H9 (cell line): ENCODE data around the gene CATSPER1. TPM values are rescaled to one million over a fixed set of nuclear protein-coding genes. Genes with fewer than 3 reads are reported as not detected.

Experiments used
- DNase-seq: peaks from one replicate; pipeline ENCODE4 v3.0.0-alpha.2; 2017
- H2AFZ ChIP-seq: one replicate; pipeline ENCODE4 v1.6.1; 2013; ENCODE audit warnings: mild to moderate bottlenecking, low read length, control low read depth, moderate library complexity
- H2AK5ac ChIP-seq: 2 replicates; pipeline ENCODE4 v1.6.1; 2013; ENCODE audit warnings: low read length, control low read depth, mixed read lengths; ENCODE audit not compliant: insufficient read length
- H2BK120ac ChIP-seq: one replicate; pipeline ENCODE4 v1.6.1; 2013; ENCODE audit warnings: low read depth, mild to moderate bottlenecking, low read length, control low read depth, inconsistent platforms; ENCODE audit not compliant: poor library complexity, severe bottlenecking
- H2BK12ac ChIP-seq: 2 replicates; pipeline ENCODE4 v1.6.1; 2013; ENCODE audit warnings: low read length, control low read depth, mixed read lengths, low read depth; ENCODE audit not compliant: insufficient read length
- H2BK15ac ChIP-seq: 2 replicates; pipeline ENCODE4 v1.6.1; 2013; ENCODE audit warnings: low read depth, low read length, control low read depth
- H2BK20ac ChIP-seq: one replicate; pipeline ENCODE4 v1.6.1; 2013; ENCODE audit warnings: low read depth, mild to moderate bottlenecking, low read length, control low read depth, inconsistent platforms; ENCODE audit not compliant: poor library complexity, severe bottlenecking
- H2BK5ac ChIP-seq: 2 replicates; pipeline ENCODE4 v1.6.1; 2013; ENCODE audit warnings: low read length, control low read depth, mixed read lengths; ENCODE audit not compliant: insufficient read length
- H3K14ac ChIP-seq: 2 replicates; pipeline ENCODE4 v1.6.1; 2013; ENCODE audit warnings: low read length, control low read depth; ENCODE audit not compliant: insufficient read depth
- H3K18ac ChIP-seq: 2 replicates; pipeline ENCODE4 v1.6.1; 2013; ENCODE audit warnings: low read depth, mild to moderate bottlenecking, mixed read lengths, low read length, control low read depth; ENCODE audit not compliant: insufficient read length
- H3K23ac ChIP-seq: 2 replicates; pipeline ENCODE4 v1.6.1; 2013; ENCODE audit warnings: low read length, control low read depth, mixed read lengths, low read depth; ENCODE audit not compliant: insufficient read length
- H3K23me2 ChIP-seq: 2 replicates; pipeline ENCODE4 v1.6.1; 2013; ENCODE audit warnings: low read depth, mild to moderate bottlenecking, mixed read lengths, low read length, control low read depth; ENCODE audit not compliant: insufficient read length, poor library complexity, severe bottlenecking
- H3K27ac ChIP-seq: 2 replicates; pipeline ENCODE4 v1.5.1; 2013; ENCODE audit warnings: low read length, control low read depth, mixed read lengths, low read depth; ENCODE audit not compliant: insufficient read length
- H3K27me3 ChIP-seq: 2 replicates; pipeline ENCODE4 v1.6.1; 2013; ENCODE audit warnings: low read length, control low read depth, inconsistent platforms; ENCODE audit not compliant: insufficient read depth
- H3K4ac ChIP-seq: 2 replicates; pipeline ENCODE4 v1.6.1; 2013; ENCODE audit warnings: low read depth, mild to moderate bottlenecking, control low read depth, inconsistent platforms, low read length, moderate library complexity
- H3K4me1 ChIP-seq: 2 replicates; pipeline ENCODE4 v1.6.1; 2013; ENCODE audit warnings: low read length, control low read depth, inconsistent platforms; ENCODE audit not compliant: insufficient read depth
- H3K4me2 ChIP-seq: 2 replicates; pipeline ENCODE4 v1.6.1; 2013; ENCODE audit warnings: low read length, control low read depth, mixed read lengths; ENCODE audit not compliant: insufficient read length, insufficient read depth
- H3K56ac ChIP-seq: 2 replicates; pipeline ENCODE4 v1.6.1; 2013; ENCODE audit warnings: low read depth, mild to moderate bottlenecking, mixed read lengths, low read length, control low read depth; ENCODE audit not compliant: insufficient read length
- H3K79me1 ChIP-seq: 2 replicates; pipeline ENCODE4 v1.6.1; 2013; ENCODE audit warnings: low read depth, mild to moderate bottlenecking, moderate library complexity, low read length, control low read depth, inconsistent platforms; ENCODE audit not compliant: insufficient read depth, poor library complexity, severe bottlenecking
- H3K79me2 ChIP-seq: 2 replicates; pipeline ENCODE4 v1.6.1; 2013; ENCODE audit warnings: low read length, control low read depth, inconsistent platforms; ENCODE audit not compliant: insufficient read depth
- H3K9ac ChIP-seq: 2 replicates; pipeline ENCODE4 v1.6.1; 2013; ENCODE audit warnings: low read length, control low read depth, mixed read lengths; ENCODE audit not compliant: insufficient read length; ENCODE audit errors: extremely low read depth
- H3K9me3 ChIP-seq: one replicate; pipeline ENCODE4 v1.6.1; 2013; ENCODE audit warnings: low read depth, low read length, inconsistent platforms; ENCODE audit not compliant: control insufficient read depth
- H3T11ph ChIP-seq: one replicate; pipeline ENCODE4 v1.6.1; 2013; ENCODE audit warnings: mild to moderate bottlenecking, low read length, control low read depth, inconsistent platforms
- H4K20me1 ChIP-seq: one replicate; pipeline ENCODE4 v1.6.1; 2013; ENCODE audit not compliant: control insufficient read depth, insufficient read length, insufficient read depth
- H4K5ac ChIP-seq: 2 replicates; pipeline ENCODE4 v1.6.1; 2013; ENCODE audit warnings: low read depth, mild to moderate bottlenecking, mixed read lengths, low read length, control low read depth; ENCODE audit not compliant: insufficient read length
- H4K8ac ChIP-seq: replicated peaks from 2 replicates; pipeline ENCODE4 v1.6.1; 2013; ENCODE audit warnings: low read length, control low read depth, mixed read lengths, low read depth; ENCODE audit not compliant: insufficient read length
- H4K91ac ChIP-seq: 2 replicates; pipeline ENCODE4 v1.6.1; 2013; ENCODE audit warnings: low read depth, mild to moderate bottlenecking, moderate library complexity, mixed read lengths, low read length, control low read depth; ENCODE audit not compliant: insufficient read length
- H3K27ac Mint-ChIP-seq, 3 experiments: 2 replicates in 2 of 3; 3 replicates in 1 of 3; pipeline ENCODE4 v1.8.0; 2020 to 2021; ENCODE audit warnings: mixed read lengths in 3 of 3, mild to moderate bottlenecking in 1 of 3, moderate library complexity in 1 of 3
- H3K27me3 Mint-ChIP-seq: 2 replicates; pipeline ENCODE4 v1.8.0; 2021; ENCODE audit warnings: low read depth, mild to moderate bottlenecking, moderate library complexity, mixed read lengths
- H3K36me3 Mint-ChIP-seq, 3 experiments: 2 replicates in 2 of 3; 3 replicates in 1 of 3; pipeline ENCODE4 v1.8.0; 2020 to 2021; ENCODE audit warnings: low read depth in 3 of 3, mixed read lengths in 3 of 3; ENCODE audit not compliant: insufficient read depth in 1 of 3
- H3K4me1 Mint-ChIP-seq, 2 experiments: 2 replicates each; pipeline ENCODE4 v1.8.0; 2020; ENCODE audit warnings: mixed read lengths in 2 of 2
- H3K4me3 Mint-ChIP-seq, 2 experiments: 2 replicates in 1 of 2; 3 replicates in 1 of 2; pipeline ENCODE4 v1.8.0; 2020 to 2021; ENCODE audit warnings: mild to moderate bottlenecking in 2 of 2, mixed read lengths in 2 of 2, moderate library complexity in 1 of 2
- H3K9me3 Mint-ChIP-seq, 2 experiments: 2 replicates in 1 of 2; 3 replicates in 1 of 2; pipeline ENCODE4 v1.8.0; 2020; ENCODE audit warnings: mild to moderate bottlenecking in 2 of 2, mixed read lengths in 2 of 2, moderate library complexity in 1 of 2
- CTCF ChIP-seq: fragments of 200-600 bp; sonication (generic); conservative IDR thresholded peaks from 3 replicates; pipeline ENCODE4 v1.8.0; 2021; ENCODE audit warnings: antibody characterized with exemption, mild to moderate bottlenecking
- whole genome bisulfite sequencing: extraction: QIAGEN DNeasy Blood & Tissue Kit; methylation state at CpG from one replicate; pipeline ENCODE4 v1.1.7; 2013; ENCODE audit warnings: missing lambda C conversion rate, low lambda C conversion rate, mixed read lengths; ENCODE audit not compliant: insufficient read length; ENCODE audit errors: extremely low coverage; 5-methylcytosine and 5-hydroxymethylcytosine counted together
- total RNA-seq: library from RNA; stranded (reverse); gene quantifications from 2 replicates; pipeline ENCODE4 v1.2.1, GENCODE V29; 2021

Gene CATSPER1
- total RNA-seq, 1 experiment from 2014 or later, result not detected

- Mint-ChIP-seq H3K9me3 (no peaks in the 10 kb centered on the region), H3K36me3 (peaks cover 32 to 61% (median 50%) of the 10 kb centered on the region in 3 experiments), H3K27ac (peak within 1 kb of the TSS; percentile 87 to 94 (median 88)), H3K27me3 (no peaks in the 10 kb centered on the region), H3K4me3 (peak within 1 kb of the TSS; percentile 83 to 91), H3K4me1 (peaks cover 21 to 32% of the 10 kb centered on the region in 2 experiments)
- H3K4ac ChIP-seq, result no peak within 1 kb of the TSS
- no peaks in the 10 kb centered on the region for H4K20me1 ChIP-seq
- peak within 1 kb of the TSS; percentile 25 for H3K27ac ChIP-seq
- H3T11ph ChIP-seq, result no peak within 1 kb of the TSS
- no peak within 1 kb of the TSS for H3K9ac ChIP-seq
- H3K79me1 ChIP-seq, result no peaks in the 10 kb centered on the region
- no peak within 1 kb of the TSS for H3K56ac ChIP-seq
- no peak within 1 kb of the TSS for H2BK15ac ChIP-seq
- no peak within 1 kb of the TSS for H3K23ac ChIP-seq
- peaks cover 4% of the 10 kb centered on the region for H3K23me2 ChIP-seq
- no peak within 1 kb of the TSS for H2BK20ac ChIP-seq
- no peak within 1 kb of the TSS for H2BK5ac ChIP-seq
- peak; percentile 73 for DNase-seq
- H3K14ac ChIP-seq, result no peak within 1 kb of the TSS
- H2AFZ ChIP-seq, result no peak within 1 kb of the TSS
- H3K79me2 ChIP-seq, result peaks cover 2% of the 10 kb centered on the region; the same call in 1 of the 2 replicates
- no peaks in the 10 kb centered on the region for H3K9me3 ChIP-seq
- H2AK5ac ChIP-seq, result no peak within 1 kb of the TSS
- H3K4me2 ChIP-seq, result peak within 1 kb of the TSS; percentile 45
- TF ChIP-seq CTCF, result peak; percentile 32; the same call in 1 of the 3 replicates
- WGBS, result no CpG with 5 or more reads among the region's 120 CpGs
- H2BK120ac ChIP-seq, result no peak within 1 kb of the TSS
- H3K4me1 ChIP-seq, result no peaks in the 10 kb centered on the region
- H4K5ac ChIP-seq, result no peak within 1 kb of the TSS
- H4K91ac ChIP-seq, result no peak within 1 kb of the TSS
- H4K8ac ChIP-seq, result no peak within 1 kb of the TSS
- H3K18ac ChIP-seq, result no peak within 1 kb of the TSS
- no peak within 1 kb of the TSS for H2BK12ac ChIP-seq
- H3K27me3 ChIP-seq, result no peaks in the 10 kb centered on the region
Measured at GRCh38 chr11:66069715-66070603, 43.7 kb upstream of the CATSPER1 start, which contains the start of gene PACS1. TSS of gene PACS1 (plus strand) at chr11:66070272. CDS start at chr11:66070487, 215 bp downstream.
